Epithelial cell of esophagus (primary cell): ENCODE measurements around the gene TSPAN18.

ENCODE experiments used
- DNase-seq: peaks from one replicate; pipeline ENCODE4 v3.0.0; 2010; ENCODE audit warnings: low read depth
- H3K4me3 ChIP-seq: 2 replicates; pipeline ENCODE4 v1.5.1; 2011; ENCODE audit warnings: mild to moderate bottlenecking, low read length, control low read depth
- CTCF ChIP-seq: IDR thresholded peaks from 2 replicates; pipeline ENCODE4 v1.5.1; 2011; ENCODE audit warnings: low read depth, mild to moderate bottlenecking, low read length, control low read depth, inconsistent platforms; ENCODE audit not compliant: insufficient read depth; ENCODE audit errors: missing control alignments

TSPAN18 gene

GRCh38 chr11:44944181-44944852, 217.6 kb downstream of the TSPAN18 start:
- no peak for TF ChIP-seq CTCF
- H3K4me3 ChIP-seq: no peak overlapping the region
- no peak for DNase-seq

- TF ChIP-seq CTCF: no peak
- H3K4me3 ChIP-seq: no peak overlapping the region
- no peak for DNase-seq
Measured at GRCh38 chr11:44944853-44945235, 218.1 kb downstream of the TSPAN18 start.

DNA sequence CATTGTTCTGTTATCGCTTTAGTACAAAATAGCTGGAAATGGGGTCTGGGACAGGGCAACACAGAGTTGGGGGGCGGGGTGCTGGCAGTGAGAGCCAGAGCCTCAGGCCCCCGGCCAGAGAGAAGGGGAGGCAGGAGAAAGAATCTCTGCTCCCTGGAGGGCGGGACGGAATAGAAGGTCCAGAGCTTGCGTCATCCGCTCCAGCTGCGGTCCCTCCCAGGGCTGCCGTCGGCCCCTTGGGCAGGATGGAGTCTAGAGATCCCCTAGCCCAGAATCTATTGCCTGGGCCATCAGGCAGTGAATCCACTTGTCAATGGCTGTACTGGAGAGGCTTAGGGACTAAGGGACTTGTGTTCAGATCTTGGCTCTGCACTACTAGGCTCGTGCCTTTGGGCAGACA, 218.9 kb downstream of the TSPAN18 start:
- no peak for DNase-seq
- no peak overlapping the region for H3K4me3 ChIP-seq
- no peak for TF ChIP-seq CTCF

- TF ChIP-seq CTCF: no peak
- DNase-seq: no peak
- no peak overlapping the region for H3K4me3 ChIP-seq
Measured at GRCh38 chr11:44946263-44946662, 219.5 kb downstream of the TSPAN18 start.

DNA sequence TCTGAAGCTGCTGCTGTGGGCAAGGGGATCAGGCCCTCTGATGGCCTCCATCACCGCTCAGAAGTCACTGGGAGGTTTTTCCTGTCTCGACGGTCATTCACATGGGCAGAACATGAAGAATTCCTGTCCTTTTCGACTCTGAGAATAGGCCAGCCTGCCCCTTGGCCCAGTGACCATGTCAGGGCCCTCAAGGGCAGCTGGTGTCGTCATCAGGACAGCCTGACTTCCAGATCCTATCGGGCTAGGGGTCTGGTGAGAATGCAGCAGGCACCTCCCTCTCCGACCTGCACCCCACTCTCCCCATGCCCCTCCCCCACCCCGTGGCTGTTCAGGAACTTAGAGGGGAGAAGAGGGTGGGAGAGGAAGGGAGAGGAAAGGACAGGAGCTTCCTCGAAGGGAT, 220.4 kb downstream of the TSPAN18 start:
- DNase-seq: no peak
- no peak overlapping the region for H3K4me3 ChIP-seq
- no peak for TF ChIP-seq CTCF

- no peak for TF ChIP-seq CTCF
- H3K4me3 ChIP-seq: no peak overlapping the region
- DNase-seq: no peak
Measured at GRCh38 chr11:44948155-44948554, 221.4 kb downstream of the TSPAN18 start.

DNA sequence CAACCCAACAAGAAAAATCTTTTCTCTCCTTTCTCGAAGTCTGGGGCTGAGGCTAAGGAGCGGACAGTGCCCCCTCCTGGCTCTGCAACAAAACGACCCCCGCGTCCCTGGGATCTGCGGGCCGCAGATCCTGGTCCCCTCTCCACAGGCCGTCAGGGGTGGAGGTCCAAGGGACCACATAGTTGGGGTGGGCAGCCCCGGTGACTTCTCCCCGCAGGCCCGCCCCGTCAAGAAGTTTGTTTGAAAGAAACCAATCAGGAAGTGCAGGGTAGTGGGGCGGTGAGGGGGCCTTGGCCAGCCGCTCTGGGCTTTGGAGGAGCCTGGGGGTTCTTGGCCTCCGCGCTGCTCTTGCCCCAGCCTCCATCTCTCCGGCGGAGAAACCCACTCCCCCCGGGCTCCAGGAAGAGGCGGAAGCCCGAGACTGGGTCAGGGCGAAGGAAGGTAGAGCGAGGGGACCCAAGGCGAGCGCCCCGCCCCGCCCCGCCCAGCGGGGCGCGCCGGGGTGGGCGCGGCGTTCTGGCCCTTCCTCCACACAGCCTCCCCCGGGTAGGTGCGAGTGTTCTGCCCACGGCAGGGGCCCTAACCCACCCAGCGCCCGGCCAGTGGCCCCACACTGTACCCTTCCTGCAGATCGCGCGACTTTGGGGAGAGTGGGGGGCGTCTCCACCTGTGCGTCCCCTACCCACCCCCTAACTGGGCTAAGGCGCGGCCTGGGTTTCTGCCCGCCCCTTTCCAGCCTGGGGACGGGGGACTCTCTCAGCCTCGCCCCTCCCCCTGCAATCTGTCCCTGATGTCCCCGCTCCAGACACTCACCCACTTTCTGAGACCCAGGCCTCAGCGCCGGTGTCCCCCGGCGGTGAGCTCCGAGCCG, 222.6 kb downstream of the TSPAN18 start:
- TF ChIP-seq CTCF: peak; percentile 33
- peak overlapping the region; percentile 56 for H3K4me3 ChIP-seq
- no peak for DNase-seq
